Activated CD4-positive, CD25-positive, alpha-beta regulatory T cell treated with anti-CD3 and anti-CD28 coated beads, Interleukin-2, amount 50 U/mL, for 16 hours (primary cell): Measurements from ENCODE around the gene KMT2A.

Experiments used
- DNase-seq: peaks from one replicate; pipeline ENCODE4 v3.0.0-alpha.2; 2020; ENCODE audit warnings: low read depth, low spot score

KMT2A gene

DNA sequence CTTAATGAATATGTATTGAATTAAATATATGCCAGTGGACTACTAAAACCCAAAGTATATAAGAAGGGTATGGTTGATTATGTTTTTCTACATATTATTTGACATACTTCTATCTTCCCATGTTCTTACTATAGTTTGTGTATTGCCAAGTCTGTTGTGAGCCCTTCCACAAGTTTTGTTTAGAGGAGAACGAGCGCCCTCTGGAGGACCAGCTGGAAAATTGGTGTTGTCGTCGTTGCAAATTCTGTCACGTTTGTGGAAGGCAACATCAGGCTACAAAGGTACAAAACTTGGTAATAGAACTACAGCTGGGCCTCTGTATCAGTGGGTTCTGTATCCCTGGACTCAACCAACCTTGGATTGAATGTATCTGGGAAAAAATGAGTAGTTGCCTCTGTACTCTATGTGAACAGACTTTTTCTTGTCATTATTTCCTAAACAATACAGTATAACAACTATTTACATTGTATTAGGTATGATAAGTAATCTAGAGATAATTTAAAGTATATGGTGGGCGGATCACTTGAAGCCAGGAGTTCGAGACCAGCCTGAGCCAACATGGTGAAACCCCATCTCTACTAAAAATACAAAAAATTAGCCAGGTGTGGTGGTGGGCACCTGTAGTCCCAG is 52.3 kb downstream of the KMT2A start:
- DNase-seq = peak; percentile 72

DNA sequence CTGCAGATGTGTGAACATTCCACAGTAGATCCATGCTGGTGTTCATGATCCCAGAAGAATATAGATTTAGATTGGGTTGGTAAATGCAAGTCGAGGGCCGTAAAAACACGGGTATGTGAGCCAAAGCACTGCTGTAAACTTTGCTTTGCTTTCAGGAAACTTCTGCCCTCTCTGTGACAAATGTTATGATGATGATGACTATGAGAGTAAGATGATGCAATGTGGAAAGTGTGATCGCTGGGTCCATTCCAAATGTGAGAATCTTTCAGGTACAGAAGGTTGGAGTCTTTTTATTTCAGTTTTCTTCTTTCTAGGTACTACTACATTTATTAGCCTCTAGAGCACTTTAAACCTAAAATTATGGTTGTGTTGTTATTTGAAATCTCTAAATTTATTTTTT is 54.7 kb downstream of the KMT2A start:
- DNase-seq = no peak

- DNase-seq = no peak
These were observed 61.5 kb downstream of the KMT2A start for GRCh38 chr11:118497831-118498230.

GRCh38 chr11:118503216-118503615 is 66.9 kb downstream of the KMT2A start:
- no peak for DNase-seq

- DNase-seq = no peak
These were observed 75.3 kb downstream of the KMT2A start for GRCh38 chr11:118511601-118512000.

GRCh38 chr11:118514103-118514502 is 77.8 kb downstream of the KMT2A start:
- DNase-seq = no peak

DNA sequence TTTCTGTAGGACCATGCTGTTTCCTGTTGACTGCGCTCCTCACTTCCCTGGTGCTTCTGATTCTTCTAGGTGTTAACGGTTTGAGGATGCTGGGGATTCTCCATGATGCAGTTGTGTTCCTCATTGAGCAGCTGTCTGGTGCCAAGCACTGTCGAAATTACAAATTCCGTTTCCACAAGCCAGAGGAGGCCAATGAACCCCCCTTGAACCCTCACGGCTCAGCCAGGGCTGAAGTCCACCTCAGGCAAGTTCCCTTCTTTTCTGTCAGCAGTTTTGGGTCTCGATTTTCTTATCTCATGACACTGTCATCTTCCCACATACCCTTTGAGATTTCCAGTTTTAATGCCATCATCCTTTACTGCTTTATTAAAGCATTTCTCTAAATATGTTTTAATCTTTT is 83.3 kb downstream of the KMT2A start:
- DNase-seq = no peak

DNA sequence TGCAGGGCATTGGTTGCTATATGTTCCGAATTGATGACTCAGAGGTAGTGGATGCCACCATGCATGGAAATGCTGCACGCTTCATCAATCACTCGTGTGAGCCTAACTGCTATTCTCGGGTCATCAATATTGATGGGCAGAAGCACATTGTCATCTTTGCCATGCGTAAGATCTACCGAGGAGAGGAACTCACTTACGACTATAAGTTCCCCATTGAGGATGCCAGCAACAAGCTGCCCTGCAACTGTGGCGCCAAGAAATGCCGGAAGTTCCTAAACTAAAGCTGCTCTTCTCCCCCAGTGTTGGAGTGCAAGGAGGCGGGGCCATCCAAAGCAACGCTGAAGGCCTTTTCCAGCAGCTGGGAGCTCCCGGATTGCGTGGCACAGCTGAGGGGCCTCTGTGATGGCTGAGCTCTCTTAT is 85.6 kb downstream of the KMT2A start:
- DNase-seq = no peak

DNA sequence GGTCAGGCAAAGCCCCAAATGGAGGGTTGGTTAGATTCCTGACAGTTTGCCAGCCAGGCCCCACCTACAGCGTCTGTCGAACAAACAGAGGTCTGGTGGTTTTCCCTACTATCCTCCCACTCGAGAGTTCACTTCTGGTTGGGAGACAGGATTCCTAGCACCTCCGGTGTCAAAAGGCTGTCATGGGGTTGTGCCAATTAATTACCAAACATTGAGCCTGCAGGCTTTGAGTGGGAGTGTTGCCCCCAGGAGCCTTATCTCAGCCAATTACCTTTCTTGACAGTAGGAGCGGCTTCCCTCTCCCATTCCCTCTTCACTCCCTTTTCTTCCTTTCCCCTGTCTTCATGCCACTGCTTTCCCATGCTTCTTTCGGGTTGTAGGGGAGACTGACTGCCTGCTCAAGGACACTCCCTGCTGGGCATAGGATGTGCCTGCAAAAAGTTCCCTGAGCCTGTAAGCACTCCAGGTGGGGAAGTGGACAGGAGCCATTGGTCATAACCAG is 86.3 kb downstream of the KMT2A start:
- DNase-seq = no peak

DNA sequence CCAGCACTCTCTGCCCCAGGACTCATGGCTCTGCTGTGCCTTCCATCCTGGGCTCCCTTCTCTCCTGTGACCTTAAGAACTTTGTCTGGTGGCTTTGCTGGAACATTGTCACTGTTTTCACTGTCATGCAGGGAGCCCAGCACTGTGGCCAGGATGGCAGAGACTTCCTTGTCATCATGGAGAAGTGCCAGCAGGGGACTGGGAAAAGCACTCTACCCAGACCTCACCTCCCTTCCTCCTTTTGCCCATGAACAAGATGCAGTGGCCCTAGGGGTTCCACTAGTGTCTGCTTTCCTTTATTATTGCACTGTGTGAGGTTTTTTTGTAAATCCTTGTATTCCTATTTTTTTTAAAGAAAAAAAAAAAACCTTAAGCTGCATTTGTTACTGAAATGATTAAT is 88.1 kb downstream of the KMT2A start:
- no peak for DNase-seq

GRCh38 chr11:118524757-118525470 is 88.6 kb downstream of the KMT2A start:
- no peak for DNase-seq

DNA sequence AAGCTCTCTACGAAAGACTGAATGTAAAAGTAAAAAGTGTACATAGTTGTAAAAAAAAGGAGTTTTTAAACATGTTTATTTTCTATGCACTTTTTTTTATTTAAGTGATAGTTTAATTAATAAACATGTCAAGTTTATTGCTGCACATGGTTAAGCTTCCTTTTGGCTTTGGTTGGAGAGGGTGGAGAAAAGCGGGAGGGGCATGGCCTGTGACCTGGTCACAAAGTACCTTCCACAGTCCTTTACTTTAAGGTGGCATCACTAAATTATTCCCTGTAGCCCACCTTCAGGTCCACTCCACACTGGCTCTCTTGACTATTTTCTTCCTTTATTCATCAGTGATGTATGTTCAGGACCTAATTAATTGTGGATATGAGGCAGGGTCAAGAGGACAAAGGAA is 90.4 kb downstream of the KMT2A start:
- no peak for DNase-seq

- DNase-seq = no peak
These were observed 90.8 kb downstream of the KMT2A start, which contains the start of gene TTC36 for GRCh38 chr11:118527109-118527508. TTC36 (plus strand) TSS chr11:118527474; CDS start chr11:118527495, 21 bp downstream.

GRCh38 chr11:118528511-118528910 is 92.2 kb downstream of the KMT2A start:
- no peak for DNase-seq

GRCh38 chr11:118529584-118530175 is 93.4 kb downstream of the KMT2A start:
- no peak for DNase-seq

GRCh38 chr11:118530180-118530682 is 93.9 kb downstream of the KMT2A start:
- DNase-seq = no peak

DNA sequence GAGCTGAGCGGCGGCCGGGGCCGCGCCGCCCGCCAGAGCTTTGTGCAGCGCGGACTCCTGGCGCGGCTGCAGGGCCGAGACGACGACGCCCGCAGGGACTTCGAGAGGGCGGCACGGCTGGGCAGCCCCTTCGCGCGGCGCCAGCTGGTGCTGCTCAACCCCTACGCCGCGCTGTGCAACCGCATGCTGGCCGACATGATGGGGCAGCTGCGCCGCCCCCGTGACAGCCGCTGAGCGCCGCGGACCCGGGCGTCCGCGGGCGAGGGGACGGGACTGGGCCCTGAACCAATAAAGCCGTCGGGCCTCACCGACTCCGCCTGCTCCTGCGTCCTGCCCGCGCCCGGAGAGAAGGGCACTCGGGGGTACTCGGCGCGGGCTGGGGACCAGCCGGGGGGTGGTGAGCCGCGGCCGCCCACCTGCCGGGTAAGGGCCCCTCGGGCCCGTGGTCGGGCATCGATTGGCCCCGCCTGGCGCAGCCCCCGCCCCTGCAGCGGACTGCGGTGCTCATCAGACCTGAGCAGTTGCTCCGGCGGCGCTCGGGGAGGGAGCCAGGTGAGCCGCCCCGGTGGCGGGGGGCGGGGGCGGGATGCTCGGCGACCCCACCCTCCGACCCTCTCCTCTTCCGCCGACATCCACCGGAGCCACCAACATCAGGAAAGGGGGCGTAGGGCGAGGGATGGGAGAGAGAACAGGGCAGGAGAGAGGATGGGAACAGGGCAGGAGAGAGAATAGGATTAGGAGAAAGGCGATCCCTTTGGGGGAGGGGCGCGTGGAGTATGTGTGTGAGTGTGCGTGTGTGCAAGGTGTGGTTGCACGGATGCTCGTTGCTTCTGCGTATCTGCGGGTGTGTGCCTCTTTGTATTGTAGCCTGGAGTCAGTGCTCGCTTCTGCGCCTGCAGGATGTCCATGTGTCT is 94.6 kb downstream of the KMT2A start, which contains the start of gene TMEM25:
Gene TMEM25, plus strand, starts transcription at position 510 of the 914 bp plus-strand sequence. CDS start 610 bp downstream, outside the sequence.
- DNase-seq = peak; percentile 51

DNA sequence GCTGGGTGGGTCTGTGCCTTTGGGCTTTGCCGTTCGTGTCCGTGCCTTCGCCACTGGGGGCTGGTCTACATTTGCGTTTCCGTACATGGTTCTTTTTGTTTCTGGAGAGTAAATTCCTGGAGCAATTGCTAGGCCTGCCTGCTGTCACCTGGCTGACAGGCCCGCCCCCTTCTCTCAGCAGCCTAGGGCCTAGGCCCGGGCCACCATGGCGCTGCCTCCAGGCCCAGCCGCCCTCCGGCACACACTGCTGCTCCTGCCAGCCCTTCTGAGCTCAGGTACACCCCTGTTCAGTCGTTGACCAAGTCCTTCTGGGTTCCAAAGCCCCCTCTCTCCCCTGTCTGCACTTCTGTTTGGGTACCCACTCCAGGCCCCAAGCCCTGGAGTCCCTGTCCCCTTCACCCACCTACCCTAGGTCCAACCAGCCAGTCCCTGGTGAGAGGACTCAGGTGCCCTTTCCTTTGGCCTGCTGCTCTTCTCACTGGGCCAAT is 95.3 kb downstream of the KMT2A start:
- no peak for DNase-seq

- DNase-seq = no peak
These were observed 95.8 kb downstream of the KMT2A start for GRCh38 chr11:118532091-118532490.

GRCh38 chr11:118532852-118533768 is 96.8 kb downstream of the KMT2A start:
- no peak for DNase-seq
